ENCODE results near the gene RPTOR.

- TF ChIP-seq CTCF (IDR thresholded peaks at IDR 0.05; ENCODE audit: low read length) (no peak), EZH2 (IDR thresholded peaks at IDR 0.05; ENCODE audit: borderline replicate concordance, low read length) (no peak)
Measured at GRCh38 chr17:80826955-80827645, 282.5 kb downstream of the RPTOR start.

All from OCI-LY1 (cell line).